ENCODE measurements around the gene PFN1.
A peak's percentile ranks its signal among the peaks of the same experiment; 100 is the strongest.
"Not testable (repeated sequence)": the region's sequence is repeated elsewhere in the genome, so short reads cannot be mapped to it uniquely, and the experiment has no call there.

PFN1 gene

GRCh38 chr17:4945176-4945943, 3.0 kb downstream of the PFN1 start:
- DNase-seq = no peak

- DNase-seq = no peak
Measured at GRCh38 chr17:4944554-4945175, 3.7 kb downstream of the PFN1 start.

- DNase-seq = no peak
Measured at GRCh38 chr17:4944163-4944553, 4.2 kb downstream of the PFN1 start.

DNA sequence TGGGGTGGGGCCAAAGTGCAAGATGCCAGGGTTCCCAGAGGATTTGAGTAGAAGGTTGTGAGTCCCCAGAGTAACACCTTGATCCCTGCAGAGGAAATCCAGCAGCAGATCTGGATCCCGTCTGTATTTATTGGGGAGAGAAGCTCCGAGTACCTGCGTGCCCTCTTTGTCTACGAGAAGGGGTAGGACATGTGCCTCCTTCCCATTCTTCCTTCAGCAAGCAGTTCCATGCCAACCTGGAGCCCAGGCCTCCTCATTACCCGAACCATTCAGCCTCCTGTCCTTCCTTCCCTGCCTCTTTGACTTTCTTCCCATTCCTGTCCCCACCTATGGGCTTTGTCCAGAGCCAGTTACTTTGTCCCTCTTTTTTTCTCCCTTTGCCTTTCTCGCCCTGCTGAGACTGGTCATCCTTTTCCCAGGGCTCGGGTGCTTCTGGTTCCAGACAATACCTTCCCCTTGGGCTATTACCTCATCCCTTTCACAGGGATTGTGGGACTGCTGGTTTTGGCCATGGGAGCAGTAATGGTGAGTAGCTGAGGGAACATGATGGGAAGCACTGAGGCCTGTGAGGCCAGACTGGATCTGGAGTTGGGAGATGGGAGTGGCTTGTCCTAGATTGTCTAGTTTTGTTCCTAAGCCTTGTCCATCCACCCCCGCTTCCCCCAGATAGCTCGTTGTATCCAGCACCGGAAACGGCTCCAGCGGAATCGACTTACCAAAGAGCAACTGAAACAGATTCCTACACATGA, 5.4 kb downstream of the PFN1 start:
- DNase-seq = no peak

GRCh38 chr17:4941319-4941610, 7.1 kb downstream of the PFN1 start:
- no peak for DNase-seq

GRCh38 chr17:4940555-4941318, 7.6 kb downstream of the PFN1 start:
- DNase-seq = no peak

- DNase-seq = peak; percentile 98
Measured at GRCh38 chr17:4939796-4940554, 8.4 kb downstream of the PFN1 start, which contains the start of the genes RNF167 and SLC25A11. Gene RNF167 (plus strand): TSS chr17:4940268. CDS start chr17:4940910, 642 bp downstream. Gene SLC25A11 (minus strand): TSS chr17:4940046. CDS start chr17:4939910, 136 bp downstream.

- DNase-seq = no peak
Measured at GRCh38 chr17:4939546-4939795, 8.9 kb downstream of the PFN1 start.

DNA sequence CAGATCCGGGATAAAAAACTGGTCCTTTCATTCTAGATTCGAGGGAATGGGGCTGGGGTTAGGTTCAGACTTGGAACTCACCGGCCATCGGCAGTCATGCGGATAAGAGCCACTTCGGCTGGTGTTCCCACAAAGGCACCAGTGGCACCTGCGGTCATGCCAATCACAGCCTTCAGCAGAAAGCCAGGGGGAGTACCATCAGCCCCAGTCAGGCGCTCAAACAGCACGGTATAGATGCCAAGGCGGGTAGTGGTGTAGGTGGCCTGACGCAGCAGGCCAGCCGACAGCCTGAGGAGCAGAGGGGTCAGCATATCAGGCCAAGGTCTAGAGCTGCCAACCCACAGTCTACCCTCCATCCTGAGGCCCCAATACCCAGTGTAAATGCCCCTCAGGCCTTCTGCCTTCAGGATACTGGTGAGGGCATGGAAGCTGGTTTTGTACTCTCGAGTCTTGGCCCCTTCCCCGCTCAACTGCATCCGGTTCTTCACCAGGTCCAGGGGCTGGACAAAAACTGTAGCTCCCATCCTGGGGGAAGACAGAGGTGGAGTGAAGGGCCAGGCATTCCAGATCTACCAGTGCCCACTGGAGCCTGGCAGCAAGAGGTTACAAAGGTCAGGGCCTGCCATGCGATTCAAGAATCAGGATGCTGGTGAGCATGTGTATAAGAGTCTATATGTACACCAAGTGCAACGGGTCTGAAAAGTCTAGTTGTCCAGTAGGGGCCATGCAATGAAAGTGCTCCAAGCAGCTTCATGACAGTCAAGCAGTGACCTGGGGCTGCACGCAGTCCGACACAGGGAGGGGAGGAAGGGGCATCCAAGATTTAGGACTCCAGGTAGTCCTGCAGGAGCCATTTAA, 9.4 kb downstream of the PFN1 start:
- peak; percentile 12 for DNase-seq

- DNase-seq = no peak
Measured at GRCh38 chr17:4938069-4938491, 10.2 kb downstream of the PFN1 start.

DNA sequence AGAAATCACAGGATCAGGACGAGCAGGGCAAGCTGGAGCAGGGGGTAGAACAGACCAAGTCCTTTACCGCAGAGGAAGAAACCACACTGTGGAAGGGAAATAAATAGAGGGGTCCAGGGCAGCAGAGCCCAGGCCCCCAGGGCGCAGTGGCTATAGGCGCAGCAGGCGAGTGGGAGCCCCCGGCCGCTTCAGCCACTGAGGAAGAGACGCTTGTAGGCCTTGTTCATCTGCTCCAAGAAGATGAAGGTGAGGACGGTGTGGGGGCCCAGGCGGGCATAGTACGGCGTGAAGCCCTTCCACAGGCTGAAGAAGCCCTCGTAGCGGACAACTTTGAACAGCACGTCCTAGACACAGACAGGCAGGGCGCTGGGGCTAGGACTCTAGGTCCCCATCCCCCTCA, 10.8 kb downstream of the PFN1 start:
- no peak for DNase-seq

- DNase-seq = no peak
Measured at GRCh38 chr17:4936436-4936835, 11.9 kb downstream of the PFN1 start.

DNA sequence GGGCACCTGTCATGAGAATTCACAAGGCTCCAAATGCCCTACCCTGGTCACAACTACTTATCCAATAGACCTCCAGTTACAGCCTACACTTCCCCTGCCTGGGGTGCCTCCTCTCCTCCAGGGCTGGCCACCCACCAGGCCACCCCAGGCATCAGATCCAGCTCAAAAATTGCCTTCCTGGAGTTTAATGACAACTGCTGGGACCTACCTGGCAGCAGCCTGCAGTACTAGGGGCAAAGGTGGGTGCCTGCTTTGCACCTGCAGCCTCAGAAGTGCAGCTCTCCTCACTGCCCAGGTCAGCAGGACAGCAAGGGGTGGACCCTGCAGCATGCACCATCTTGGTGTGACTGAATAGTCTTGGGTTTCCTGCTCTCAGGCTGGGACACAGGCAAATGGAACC, 12.7 kb downstream of the PFN1 start:
- no peak for DNase-seq

GRCh38 chr17:4934173-4934979, 14.0 kb downstream of the PFN1 start:
- DNase-seq = peak; percentile 60

DNA sequence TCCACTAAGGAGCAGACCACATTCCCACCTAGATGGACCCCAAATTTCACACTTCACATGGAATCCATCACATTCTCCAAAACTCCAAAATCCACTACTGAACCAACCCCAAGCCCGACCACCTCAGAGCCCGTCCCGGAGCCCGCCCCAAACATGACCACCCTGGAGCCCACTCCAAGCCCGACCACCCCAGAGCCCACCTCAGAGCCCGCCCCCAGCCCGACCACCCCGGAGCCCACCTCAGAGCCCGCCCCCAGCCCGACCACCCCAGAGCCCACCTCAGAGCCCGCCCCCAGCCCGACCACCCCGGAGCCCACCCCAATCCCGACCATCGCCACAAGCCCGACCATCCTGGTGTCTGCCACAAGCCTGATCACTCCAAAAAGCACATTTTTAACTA, 14.7 kb downstream of the PFN1 start:
- DNase-seq = no peak

DNA sequence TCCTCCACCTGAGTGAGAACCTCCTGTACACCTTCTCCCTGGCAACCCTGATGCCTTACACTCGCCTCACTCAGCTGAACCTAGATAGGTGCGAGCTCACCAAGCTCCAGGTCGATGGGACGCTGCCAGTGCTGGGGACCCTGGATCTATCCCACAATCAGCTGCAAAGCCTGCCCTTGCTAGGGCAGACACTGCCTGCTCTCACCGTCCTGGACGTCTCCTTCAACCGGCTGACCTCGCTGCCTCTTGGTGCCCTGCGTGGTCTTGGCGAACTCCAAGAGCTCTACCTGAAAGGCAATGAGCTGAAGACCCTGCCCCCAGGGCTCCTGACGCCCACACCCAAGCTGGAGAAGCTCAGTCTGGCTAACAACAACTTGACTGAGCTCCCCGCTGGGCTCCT, 15.6 kb downstream of the PFN1 start:
- no peak for DNase-seq

- no peak for DNase-seq
Measured at GRCh38 chr17:4931963-4932362, 16.4 kb downstream of the PFN1 start, which contains the start of gene GP1BA. Gene GP1BA (plus strand): TSS chr17:4932277. CDS start chr17:4932605, 328 bp downstream.

DNA sequence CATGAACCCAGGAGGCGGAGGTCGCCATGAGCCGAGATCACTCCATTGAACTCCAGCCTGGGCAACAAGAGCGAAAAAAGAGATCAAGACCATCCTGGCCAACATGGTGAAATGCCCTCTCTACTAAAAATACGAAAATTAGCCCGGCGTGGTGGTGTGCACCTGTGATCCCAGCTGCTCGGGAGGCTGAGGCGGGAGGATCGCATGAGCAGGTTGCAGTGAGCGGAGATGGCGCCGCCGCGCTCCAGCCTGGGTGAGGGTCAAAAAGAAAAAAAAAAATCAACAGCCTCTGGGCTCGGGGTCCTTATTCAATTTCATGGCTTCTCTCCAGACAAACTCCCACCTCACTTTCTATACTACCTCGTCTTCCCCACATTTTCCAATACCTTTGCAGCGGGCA, 19.4 kb downstream of the PFN1 start:
- DNase-seq = no peak

GRCh38 chr17:4926577-4927335, 21.6 kb downstream of the PFN1 start:
- not testable (repeated sequence) for DNase-seq

- DNase-seq = no peak
Measured at GRCh38 chr17:4921320-4921719, 27.0 kb downstream of the PFN1 start.
